Sigmoid colon (tissue), 4 donors: ENCODE measurements around the gene EPHA4.

Experiments
- CTCF ChIP-seq, 4 experiments: fragments of 450-650 bp in 3 of 4; fragments of 200-600 bp in 1 of 4; IDR thresholded peaks; one replicate each; pipeline ENCODE4 v1.5.1; 2016 to 2019; ENCODE audit warnings: antibody characterized with exemption in 4 of 4, mild to moderate bottlenecking in 3 of 4, moderate library complexity in 2 of 4
- EP300 ChIP-seq, 4 donors: sonication (generic); formaldehyde crosslinking; IDR thresholded peaks; one replicate each; pipeline ENCODE4 v1.6.1; 2017; ENCODE audit warnings: antibody characterized with exemption in 4 of 4
- POLR2AphosphoS5 ChIP-seq, 4 donors: sonication (generic); formaldehyde crosslinking; IDR thresholded peaks; one replicate each; pipeline ENCODE4 v1.6.1; 2017; ENCODE audit warnings: antibody characterized with exemption in 4 of 4

GRCh38 chr2:221605751-221606240 lies 33.7 kb upstream of the EPHA4 start:
- TF ChIP-seq CTCF (IDR thresholded peaks at IDR 0.05) (no peak), EP300 (IDR thresholded peaks at IDR 0.05) (no peak), POLR2AphosphoS5 (IDR thresholded peaks at IDR 0.05) (no peak)
